ENCODE measurements around the gene TEP1. TPM values are rescaled to one million over a fixed set of nuclear protein-coding genes. Genes with fewer than 3 reads are reported as not detected.

Gene TEP1
- total and polyA plus RNA-seq, 2 of the 13 experiments (the other 11 are each of a cell fraction or from before 2014, with no cell fraction given), result 11.0 to 12.8 TPM

DNA sequence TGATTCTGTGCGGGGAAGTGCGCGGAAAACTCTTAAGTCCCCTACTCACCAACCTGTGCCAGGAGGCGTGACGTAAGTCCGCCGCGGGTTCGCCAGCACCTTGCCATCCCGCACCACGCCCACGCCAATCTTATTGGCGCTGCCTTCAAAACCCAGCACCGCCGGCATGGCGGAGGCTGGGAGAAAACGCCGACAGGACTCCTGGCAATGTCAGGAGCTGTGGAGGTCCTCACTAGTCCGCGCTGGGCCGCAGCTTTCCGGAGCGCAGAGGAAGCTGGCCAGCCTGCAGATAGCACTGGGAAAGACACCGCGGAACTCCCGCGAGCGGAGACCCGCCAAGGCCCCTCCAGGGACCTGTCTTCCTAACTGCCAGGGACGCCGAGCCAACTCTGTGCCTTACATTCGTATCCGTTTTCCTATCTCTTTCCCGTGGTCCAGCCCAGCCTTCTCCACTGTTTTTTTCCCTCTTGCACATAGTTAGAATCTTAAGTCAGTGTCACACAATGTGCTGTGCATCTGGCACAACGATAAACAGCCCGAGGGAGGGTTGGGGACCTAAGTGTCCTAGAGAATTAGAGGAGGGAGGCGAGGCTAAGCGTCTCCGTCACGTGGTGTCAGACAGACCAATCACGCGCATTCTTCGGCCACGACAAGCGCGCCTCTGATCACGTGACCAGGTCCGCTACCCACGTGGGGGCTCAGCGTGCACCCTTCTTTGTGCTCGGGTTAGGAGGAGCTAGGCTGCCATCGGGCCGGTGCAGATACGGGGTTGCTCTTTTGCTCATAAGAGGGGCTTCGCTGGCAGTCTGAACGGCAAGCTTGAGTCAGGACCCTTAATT lies 41.4 kb upstream of the TEP1 start, which contains the start of the genes APEX1 and OSGEP (continued):
- TF ChIP-seq, protein P1, sequence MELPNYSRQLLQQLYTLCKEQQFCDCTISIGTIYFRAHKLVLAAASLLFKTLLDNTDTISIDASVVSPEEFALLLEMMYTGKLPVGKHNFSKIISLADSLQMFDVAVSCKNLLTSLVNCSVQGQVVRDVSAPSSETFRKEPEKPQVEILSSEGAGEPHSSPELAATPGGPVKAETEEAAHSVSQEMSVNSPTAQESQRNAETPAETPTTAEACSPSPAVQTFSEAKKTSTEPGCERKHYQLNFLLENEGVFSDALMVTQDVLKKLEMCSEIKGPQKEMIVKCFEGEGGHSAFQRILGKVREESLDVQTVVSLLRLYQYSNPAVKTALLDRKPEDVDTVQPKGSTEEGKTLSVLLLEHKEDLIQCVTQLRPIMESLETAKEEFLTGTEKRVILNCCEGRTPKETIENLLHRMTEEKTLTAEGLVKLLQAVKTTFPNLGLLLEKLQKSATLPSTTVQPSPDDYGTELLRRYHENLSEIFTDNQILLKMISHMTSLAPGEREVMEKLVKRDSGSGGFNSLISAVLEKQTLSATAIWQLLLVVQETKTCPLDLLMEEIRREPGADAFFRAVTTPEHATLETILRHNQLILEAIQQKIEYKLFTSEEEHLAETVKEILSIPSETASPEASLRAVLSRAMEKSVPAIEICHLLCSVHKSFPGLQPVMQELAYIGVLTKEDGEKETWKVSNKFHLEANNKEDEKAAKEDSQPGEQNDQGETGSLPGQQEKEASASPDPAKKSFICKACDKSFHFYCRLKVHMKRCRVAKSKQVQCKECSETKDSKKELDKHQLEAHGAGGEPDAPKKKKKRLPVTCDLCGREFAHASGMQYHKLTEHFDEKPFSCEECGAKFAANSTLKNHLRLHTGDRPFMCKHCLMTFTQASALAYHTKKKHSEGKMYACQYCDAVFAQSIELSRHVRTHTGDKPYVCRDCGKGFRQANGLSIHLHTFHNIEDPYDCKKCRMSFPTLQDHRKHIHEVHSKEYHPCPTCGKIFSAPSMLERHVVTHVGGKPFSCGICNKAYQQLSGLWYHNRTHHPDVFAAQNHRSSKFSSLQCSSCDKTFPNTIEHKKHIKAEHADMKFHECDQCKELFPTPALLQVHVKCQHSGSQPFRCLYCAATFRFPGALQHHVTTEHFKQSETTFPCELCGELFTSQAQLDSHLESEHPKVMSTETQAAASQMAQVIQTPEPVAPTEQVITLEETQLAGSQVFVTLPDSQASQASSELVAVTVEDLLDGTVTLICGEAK (IDR thresholded peaks at IDR 0.05), result no peak
- TF ChIP-seq, protein P1 (CRISPR knock-in tag; IDR thresholded peaks at IDR 0.05), result peak; percentile 67; the same call in 1 of the 2 replicates
- TF ChIP-seq ZNF296 (CRISPR knock-in tag; conservative IDR thresholded peaks at IDR 0.05) (no peak; the same call in 1 of the 2 replicates), STAT5B (CRISPR knock-in tag; IDR thresholded peaks at IDR 0.05) (no peak), THAP11 (CRISPR knock-in tag; IDR thresholded peaks at IDR 0.05) (peak; percentile 89), SAP130 (CRISPR knock-in tag; IDR thresholded peaks at IDR 0.05; ENCODE audit: low read depth) (peak; percentile 99), NBN (conservative IDR thresholded peaks at IDR 0.05) (no peak), ZFYVE20 (CRISPR knock-in tag; IDR thresholded peaks at IDR 0.05; ENCODE audit: borderline replicate concordance, low read depth) (0 out of 2 replicates have a peak, but pooled peaks have one; percentile 26), ZNF761 (CRISPR knock-in tag; conservative IDR thresholded peaks at IDR 0.05) (peak; percentile 69; the same call in 1 of the 2 replicates), ZNF337 (CRISPR knock-in tag; IDR thresholded peaks at IDR 0.05; ENCODE audit: borderline replicate concordance, low read depth) (peak; percentile 59; the same call in 1 of the 2 replicates), ZNF263 (CRISPR knock-in tag; IDR thresholded peaks at IDR 0.05) (peak; percentile 56), REPIN1 (CRISPR knock-in tag; IDR thresholded peaks at IDR 0.05; ENCODE audit: borderline replicate concordance, low read depth) (peak; percentile 73; the same call in 1 of the 2 replicates), RXRA (CRISPR knock-in tag; IDR thresholded peaks at IDR 0.05) (no peak; the same call in none of the 2 replicates)
- TF ChIP-seq, protein P2, sequence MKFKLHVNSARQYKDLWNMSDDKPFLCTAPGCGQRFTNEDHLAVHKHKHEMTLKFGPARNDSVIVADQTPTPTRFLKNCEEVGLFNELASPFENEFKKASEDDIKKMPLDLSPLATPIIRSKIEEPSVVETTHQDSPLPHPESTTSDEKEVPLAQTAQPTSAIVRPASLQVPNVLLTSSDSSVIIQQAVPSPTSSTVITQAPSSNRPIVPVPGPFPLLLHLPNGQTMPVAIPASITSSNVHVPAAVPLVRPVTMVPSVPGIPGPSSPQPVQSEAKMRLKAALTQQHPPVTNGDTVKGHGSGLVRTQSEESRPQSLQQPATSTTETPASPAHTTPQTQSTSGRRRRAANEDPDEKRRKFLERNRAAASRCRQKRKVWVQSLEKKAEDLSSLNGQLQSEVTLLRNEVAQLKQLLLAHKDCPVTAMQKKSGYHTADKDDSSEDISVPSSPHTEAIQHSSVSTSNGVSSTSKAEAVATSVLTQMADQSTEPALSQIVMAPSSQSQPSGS (CRISPR knock-in tag; IDR thresholded peaks at IDR 0.05), result peak; percentile 52
- TF ChIP-seq, protein P3, sequence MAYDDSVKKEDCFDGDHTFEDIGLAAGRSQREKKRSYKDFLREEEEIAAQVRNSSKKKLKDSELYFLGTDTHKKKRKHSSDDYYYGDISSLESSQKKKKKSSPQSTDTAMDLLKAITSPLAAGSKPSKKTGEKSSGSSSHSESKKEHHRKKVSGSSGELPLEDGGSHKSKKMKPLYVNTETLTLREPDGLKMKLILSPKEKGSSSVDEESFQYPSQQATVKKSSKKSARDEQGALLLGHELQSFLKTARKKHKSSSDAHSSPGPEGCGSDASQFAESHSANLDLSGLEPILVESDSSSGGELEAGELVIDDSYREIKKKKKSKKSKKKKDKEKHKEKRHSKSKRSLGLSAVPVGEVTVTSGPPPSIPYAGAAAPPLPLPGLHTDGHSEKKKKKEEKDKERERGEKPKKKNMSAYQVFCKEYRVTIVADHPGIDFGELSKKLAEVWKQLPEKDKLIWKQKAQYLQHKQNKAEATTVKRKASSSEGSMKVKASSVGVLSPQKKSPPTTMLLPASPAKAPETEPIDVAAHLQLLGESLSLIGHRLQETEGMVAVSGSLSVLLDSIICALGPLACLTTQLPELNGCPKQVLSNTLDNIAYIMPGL (CRISPR knock-in tag; IDR thresholded peaks at IDR 0.05; ENCODE audit: borderline replicate concordance in 1 of 2, low read depth in 1 of 2), result peak; percentile 66 to 93
